ENCODE results near the gene RNF5.

DNA sequence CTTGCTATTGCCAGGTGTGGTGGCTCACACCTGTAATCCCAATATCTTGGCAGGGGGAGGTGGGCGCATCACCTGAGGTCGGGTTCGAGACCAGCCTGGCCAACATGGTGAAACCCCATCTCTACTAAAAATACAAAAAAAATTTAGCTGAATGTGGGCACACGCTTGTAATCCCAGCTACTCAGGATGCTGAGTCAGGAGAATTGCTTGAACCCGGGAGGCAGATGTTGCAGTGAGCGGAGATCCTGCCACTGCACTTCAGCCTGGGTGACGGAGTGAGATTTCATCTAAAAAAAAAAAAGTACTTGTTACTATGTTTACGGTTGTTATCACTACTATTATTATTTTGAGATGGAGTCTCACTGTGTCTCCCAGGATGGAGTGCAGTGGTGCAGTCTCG, 21.3 kb upstream of the RNF5 start:
- TF ChIP-seq CTCF (conservative IDR thresholded peaks at IDR 0.05; ENCODE audit: low read depth, low read length): no peak
- no peak for TF ChIP-seq MXI1 (IDR thresholded peaks at IDR 0.05; ENCODE audit: borderline replicate concordance, low read depth, low read length)
- no peak for TF ChIP-seq POLR2A (IDR thresholded peaks at IDR 0.05; ENCODE audit: low read depth, low read length)
- no peak for TF ChIP-seq RAD21 (IDR thresholded peaks at IDR 0.05; ENCODE audit: low read length)
- peak; percentile 69 for TF ChIP-seq MAFK (IDR thresholded peaks at IDR 0.05; ENCODE audit: low read depth, low read length)
- no peak for TF ChIP-seq CHD1 (IDR thresholded peaks at IDR 0.05; ENCODE audit: low read depth, low read length)
- TF ChIP-seq CEBPB (IDR thresholded peaks at IDR 0.05; ENCODE audit: low read depth, low read length): no peak
- no peak for TF ChIP-seq SMC3 (IDR thresholded peaks at IDR 0.05; ENCODE audit: low read depth, low read length)
- TF ChIP-seq, protein P1, sequence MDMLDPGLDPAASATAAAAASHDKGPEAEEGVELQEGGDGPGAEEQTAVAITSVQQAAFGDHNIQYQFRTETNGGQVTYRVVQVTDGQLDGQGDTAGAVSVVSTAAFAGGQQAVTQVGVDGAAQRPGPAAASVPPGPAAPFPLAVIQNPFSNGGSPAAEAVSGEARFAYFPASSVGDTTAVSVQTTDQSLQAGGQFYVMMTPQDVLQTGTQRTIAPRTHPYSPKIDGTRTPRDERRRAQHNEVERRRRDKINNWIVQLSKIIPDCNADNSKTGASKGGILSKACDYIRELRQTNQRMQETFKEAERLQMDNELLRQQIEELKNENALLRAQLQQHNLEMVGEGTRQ (IDR thresholded peaks at IDR 0.05; ENCODE audit: low read depth, low read length): no peak
- TF ChIP-seq RCOR1 (IDR thresholded peaks at IDR 0.05; ENCODE audit: insufficient replicate concordance, low read length): no peak
- TF ChIP-seq RFX5 (IDR thresholded peaks at IDR 0.05; ENCODE audit: low read depth, low read length): no peak

All from IMR-90 (cell line).